ENCODE measurements around the gene FAM171A2.
"Not testable (repeated sequence)": the region's sequence is repeated elsewhere in the genome, so short reads cannot be mapped to it uniquely, and the experiment has no call there.

The FAM171A2 gene

DNA sequence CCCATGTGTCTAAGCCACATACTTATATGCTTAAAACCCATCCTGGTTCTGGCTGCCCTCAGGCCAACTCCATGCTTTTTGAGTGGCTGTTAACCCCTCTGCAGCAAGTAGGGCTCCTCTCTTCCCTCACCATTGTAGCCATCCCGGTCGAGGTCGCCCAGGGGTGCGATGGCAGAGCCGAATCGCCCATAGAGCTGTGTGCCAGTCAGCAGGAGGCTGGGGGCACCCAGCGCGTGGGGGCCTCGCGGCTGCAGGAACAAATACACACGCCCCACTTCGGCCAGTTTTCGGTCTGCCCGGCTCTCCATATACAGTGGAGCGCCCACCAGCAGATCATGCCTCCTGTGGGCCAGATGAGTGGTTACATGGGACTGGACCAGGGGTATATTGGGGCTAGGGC is 19.7 kb upstream of the FAM171A2 start:
- no peak for DNase-seq

DNA sequence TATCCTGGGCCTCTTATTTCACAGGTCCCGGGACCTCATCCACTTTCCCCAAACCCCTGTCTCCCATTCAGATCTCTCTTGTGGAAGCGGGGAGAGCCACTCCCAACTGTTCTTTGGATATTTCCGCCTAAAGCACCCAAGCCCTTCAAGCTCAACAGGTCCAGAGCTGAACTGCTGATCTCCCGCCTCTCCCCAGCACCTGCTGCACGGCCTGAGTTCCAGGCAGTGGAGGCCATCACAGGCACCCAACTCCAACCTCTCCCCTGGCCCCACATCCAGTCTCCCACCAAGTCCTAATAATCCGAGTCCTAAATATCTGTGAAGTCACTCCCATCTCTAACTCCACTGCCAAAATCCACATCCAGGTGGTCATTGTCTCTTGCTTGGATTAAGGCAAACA is 19.3 kb upstream of the FAM171A2 start:
- no peak for DNase-seq

DNA sequence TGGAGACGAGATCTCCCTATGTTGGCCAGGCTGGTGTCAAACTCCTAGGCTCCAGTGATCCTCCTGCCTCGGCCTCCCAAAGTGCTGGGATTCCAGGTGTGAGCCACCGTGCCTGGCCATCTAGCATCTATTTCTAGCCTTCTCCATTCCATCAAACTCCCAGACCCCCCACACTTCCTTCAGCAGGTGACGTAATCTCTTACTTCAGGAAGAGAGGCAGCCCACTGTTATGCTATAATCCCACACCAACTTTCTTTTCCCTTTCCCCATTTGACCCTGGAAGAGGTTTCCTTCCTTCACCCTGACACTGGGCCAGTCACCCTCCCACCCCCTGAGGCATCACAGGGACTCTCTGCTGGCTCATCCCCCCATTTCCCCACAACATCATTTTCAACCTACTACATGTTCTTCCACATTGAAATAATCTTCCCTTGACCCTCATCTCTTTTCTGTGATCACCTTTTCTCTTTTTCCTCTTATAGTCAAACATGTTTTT is 18.2 kb upstream of the FAM171A2 start:
- DNase-seq, result no peak

DNA sequence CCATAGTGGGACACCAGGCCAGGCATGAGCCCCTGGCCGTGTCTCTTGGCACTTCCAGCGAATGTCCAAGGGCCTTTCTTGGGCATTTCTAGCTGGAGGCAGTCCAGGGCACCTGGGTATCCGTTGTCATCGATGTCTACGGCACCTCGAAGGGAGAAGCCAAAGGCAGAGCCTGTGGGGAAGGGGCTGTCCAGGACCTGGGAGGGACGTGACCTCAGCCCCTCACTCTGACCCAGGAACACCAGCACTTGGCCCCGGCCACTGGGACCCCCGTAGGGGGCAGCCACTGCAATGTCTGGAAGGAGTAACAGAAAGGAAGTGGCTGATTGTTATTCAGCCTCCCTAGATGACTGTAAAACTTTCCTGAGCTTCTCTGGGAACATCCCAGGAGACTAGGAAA is 17.1 kb upstream of the FAM171A2 start:
- DNase-seq, result no peak

DNA sequence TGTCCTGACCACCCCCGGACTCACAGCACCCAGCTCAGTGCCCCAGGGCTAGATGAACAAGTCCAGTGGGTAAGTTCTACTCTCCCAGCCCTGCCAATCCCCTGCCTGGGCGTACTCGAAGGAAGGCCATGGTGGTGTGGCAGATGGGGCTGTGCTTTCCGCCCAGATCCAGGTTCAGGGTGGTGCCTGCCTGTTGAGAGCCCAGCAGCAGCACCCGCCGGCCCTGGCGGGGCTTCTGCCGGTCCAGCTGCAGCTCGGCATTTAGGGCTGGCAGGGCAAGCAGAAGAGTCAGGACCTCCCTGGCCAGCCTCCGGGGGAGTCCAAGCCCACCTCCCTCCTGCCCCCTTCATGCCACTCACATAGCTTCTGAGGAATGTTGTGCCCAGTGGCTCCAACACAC is 16.2 kb upstream of the FAM171A2 start:
- DNase-seq, result no peak

DNA sequence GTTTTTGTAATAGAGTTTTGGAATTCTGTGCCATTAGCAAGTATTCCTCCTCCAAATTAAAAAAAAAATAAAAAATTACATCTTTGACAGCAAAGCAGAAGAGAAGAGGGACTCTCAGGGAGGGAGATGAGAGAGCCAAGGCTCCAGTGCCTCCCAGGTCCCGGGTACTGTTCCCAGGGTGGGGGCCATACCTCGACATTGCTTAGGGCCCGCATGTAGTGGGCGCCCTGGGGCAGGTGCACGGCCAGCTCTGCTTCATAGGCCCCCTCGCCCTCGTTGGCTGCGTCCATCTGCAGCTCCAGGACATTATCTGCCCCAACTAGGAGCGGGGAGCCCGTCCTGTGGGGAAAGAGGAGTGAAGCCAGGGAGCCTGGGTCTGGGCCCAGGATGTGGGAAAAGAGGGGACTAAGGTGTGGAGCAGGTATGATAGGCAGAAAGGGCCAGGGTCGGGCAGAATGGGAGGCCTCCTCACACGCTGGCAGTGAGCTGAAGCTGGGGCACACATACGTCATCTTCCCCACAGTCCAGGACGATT is 14.6 kb upstream of the FAM171A2 start:
- no peak for DNase-seq

DNA sequence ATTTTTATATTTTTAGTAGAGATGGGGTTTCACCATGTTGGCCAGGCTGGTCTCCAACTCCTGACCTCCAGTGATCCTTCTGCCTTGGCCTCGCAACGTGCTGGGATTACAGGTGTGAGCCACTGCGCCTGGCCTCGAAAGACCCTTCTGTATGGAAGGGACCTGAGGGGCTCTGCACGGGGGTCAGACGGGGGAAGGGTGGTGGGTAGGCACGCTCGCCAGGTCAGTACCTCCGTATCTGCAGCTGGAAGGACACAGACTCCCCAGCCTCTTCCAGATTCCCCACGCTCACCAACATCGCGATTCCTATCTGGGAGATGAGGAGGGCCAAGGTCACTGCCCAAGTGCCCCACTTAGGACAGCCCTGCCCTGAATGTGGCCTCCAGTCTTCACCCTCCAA is 13.1 kb upstream of the FAM171A2 start:
- DNase-seq, result no peak

DNA sequence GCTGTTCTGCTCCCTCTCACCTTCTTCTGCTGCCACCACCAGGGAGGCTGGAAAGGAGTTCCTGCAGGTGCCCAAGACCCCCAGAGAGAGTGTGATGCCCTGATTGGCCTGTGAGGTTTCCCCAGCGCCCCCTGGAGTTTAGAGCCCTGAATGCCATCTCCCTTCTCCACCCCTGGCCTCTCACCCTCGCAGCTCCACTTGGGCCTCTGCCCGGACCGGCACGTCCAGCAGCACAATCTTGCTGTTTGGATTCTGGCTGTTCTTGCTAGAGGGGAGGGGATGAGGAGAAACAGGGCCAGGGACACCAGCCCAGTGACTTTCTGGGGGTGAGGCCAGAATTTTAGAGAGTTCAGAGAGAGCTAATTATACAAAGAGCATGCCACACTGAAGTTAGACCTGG is 12.5 kb upstream of the FAM171A2 start:
- DNase-seq, result peak in 1 of 2 donors; percentile 33

DNA sequence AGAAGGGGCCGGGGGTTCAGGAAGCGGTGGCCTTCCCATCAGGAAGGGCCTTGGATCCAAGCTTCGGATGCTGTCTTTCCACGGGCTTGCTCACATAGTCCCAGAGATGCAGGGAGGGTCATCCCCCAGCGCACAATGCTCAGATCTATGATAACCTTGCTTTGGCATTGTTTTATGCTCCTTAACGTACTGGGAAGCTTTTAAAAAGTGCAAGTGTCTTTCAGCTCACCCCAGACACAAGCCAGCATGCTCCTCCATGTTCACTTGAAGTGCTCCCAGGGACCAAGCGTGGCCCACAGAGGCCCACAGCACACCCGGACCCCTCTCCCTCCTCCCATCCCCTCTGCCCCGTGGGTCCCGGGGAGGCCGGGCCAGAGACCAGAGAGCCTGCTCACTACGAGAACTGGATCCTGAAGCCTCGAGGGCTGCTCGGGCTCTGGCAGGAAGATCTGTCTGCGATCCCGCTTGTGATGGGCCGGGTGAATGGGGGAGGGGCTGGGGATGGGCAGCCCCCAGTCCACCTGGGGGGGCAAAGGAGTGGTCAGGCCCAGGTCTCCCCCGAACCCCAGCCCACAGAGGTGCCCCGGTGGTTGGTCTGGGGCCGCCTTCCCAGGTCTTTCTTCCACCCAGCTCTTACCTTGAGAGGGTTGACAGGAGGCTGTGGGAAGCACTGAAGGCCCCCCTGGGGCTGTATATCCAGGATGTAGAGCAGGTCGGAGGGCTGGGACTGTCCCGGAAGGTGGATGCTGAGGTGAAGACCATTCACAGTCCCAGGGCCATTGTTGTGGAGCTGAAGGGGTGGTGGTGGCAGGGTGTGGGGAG is 11.8 kb upstream of the FAM171A2 start:
- no peak for DNase-seq

DNA sequence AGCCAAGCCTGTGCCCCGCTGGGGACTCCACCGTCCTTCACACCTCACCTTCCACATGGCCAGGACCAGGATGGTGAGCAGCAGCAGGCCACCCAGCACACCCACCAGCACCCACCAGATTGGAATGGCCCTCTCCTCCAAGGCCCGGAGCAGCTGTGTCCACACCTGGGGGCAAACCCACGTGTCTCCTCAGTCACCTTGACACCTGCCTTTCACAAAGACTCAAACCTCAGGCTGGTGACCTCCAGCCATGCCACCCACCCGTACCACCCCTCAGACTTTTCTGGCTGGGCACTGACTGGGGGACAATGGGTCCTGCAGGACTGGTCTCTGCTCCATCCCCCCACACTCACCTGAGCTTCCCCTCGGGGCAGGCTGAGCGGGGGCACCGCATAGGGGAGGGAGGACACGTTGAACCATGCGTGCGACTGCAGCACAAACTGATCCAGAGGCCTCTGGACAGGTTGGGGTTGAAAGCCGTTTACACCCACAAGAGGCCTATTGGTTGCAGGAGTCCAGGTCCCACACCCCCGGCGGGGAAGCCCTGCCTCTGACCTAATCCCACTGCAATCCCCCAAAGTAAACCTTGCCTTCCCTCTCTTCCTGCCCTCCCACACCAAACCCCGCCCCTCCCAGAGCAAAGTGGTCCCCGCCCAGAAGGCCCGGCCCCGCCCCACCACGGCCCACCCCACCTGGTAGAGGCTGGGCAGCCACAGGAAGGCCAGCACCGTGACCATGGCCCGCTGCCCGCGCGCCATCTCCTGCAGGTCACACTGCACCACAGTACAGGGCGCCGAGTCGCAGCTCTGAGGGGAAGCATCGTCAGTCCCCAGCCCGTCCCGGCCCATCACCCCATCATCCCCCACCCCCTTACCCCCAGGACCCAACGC is 10.9 kb upstream of the FAM171A2 start:
- no peak for DNase-seq

DNA sequence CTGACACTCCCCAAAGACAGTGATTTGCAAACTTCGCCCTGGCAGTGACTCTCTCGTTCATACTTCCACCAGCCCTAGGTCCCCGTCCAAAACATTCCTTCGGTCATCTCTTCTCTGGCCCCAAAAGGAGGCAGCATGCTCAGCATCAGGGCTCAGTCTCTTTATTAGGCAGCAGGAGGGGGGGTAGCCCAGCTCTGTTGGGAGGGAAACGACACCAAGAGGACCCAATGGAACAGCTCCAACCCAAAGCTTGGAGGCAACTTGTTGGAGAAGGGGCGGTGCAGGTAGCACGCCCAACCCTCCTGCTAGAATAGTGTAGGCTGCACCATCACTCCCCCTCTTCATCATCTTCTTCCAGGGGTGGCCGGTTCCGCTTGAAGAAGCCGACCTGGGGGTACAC is 8.4 kb upstream of the FAM171A2 start:
- DNase-seq, result no peak

DNA sequence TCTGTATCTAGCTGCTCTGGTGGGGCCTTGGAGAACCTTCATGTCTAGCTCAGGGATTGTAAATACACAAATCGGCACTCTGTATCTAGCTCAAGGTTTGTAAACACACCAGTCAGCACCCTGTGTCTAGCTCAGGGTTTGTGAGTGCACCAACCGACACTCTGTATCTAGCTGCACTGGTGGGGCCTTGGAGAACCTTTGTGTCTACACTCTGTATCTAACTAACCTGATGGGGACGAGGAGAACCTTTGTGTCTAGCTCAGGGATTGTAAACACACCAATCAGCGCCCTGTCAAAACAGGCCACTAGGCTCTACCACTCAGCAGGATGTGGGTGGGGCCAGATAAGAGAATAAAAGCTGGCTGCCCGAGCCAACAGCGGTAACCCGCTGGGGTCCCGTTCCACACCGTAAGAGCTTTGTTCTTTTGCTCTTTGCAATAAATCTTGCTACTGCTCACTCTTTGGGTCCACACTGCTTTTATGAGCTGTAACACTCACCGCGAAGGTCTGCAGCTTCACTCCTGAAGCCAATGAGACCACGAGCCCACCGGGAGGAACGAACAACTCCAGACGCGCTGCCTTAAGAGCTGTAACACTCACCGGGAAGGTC is 5.9 kb upstream of the FAM171A2 start:
- not testable (repeated sequence) for DNase-seq

DNA sequence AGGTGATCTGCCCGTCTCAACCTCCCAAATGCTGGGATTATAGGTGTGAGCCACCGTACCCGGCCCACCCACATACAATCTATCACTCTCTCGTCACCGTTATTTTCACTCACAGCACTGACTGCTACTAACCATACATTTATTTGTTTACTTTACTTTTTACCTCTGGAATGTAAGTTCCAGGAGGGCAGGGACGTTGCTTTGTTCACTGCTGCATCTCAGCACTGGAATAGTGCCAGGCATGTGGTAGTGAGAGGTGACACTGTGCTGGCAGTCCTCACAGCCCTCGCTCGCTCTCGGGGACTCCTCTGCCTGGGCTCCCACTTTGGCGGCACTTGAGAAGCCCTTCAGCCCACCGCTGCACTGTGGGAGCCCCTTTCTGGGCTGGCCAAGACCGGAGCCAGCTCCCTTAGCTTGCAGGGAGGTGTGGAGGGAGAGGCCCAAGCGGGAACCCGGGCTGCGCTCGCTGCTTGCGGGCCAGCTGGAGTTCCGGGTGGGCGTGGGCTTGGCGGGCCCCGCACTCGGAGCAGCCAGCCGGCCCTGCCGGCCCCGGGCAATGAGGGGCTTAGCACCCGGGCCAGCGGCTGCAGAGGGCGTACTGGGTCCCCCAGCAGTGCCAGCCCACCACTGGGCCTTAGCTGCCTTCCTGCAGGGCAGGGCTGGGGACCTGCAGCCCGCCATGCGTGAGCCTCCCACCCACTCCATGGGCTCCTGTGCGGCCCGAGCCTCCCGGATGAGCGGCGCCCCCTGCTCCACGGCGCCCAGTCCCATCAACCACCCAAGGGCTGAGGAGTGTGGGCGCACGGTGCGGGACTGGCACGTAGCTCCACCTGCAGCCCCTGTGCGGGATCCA is 5.0 kb upstream of the FAM171A2 start:
- not testable (repeated sequence) for DNase-seq

DNA sequence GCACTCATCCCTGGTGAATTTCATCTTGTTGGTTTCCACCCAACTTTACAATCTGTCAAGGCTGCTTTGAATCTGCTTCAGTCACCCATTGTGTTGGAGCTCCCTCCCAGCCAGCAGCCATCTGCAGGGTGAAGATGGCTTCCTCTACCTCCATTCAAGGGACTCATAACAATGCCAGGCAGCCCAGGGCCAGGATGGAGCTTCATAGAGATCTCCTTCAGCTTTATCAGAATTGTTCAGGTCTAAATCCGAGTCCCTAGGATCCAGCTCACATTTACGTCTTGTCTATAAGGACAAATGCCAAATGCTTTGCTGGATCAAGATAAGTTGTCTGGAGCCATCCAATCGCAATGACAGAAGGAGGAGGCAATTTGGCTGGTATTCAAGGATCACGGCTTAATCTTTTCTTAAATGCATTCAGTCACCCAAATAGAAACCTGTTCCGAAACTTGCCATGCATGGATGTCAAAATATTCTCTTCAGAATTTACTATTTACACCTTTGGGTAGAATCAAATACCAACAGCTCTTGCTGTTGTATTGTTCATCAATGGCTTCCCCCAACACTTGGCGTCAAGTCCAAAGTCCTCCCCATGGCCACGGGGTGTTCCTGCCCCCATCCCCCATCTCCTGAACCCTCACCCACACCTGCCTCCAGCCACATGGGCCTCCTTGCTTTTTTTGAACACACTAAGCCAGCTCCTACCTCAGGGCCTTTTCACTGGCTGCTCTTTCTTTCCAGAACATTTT is 3.8 kb upstream of the FAM171A2 start:
- no peak for DNase-seq

DNA sequence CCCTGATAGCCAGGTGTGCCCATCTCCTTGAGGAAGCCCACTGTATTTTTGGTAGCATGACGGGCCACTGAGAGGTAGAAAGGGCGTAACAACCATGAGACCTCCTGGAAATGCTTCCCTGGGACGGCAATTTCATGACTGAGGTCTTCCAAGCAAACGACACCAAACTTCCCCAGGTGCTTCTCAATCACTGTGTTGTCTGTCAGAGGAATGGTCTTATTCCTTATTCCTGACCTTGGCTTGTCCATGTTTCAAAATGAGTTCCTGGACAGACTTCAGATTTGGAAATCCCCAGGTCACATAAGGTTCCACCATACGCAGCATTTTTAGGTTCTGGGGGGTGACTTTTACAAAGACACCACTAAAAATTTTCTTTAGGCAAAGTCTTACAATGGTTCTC is 1.4 kb upstream of the FAM171A2 start:
- DNase-seq, result not testable (repeated sequence)

DNA sequence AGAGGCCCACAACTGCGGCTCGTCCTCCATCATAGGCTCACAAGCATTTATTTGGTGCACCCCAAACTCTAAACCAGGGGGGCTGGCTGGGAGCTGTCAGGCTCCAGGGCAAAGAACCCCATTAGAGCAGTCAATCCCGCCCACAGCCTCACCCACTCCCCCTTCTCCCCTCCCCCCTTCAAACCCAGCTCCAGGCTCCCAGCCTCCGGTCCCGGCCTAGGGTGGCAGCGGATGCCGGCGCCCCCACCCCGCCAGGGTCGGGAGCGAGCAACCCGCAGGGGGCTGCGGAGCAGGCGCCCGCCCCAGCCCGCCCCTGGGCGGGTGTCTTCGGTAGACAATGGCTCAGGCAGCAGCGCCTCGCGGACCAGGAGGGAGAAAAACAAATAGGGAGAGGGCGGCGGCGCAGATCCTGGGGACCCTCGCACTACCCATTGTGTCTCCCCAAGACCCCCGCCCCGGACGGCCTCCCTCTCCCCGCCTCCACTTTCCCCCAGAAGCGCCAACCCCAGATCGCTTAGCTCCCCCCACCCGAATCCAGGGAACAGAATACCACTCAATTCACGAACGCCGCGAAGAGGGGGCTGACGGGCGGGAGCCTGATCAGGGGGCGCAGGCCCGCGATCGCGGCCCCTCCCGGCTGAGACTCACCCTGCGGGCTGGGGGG is 572 bp downstream of the FAM171A2 start:
- DNase-seq, result no peak

DNA sequence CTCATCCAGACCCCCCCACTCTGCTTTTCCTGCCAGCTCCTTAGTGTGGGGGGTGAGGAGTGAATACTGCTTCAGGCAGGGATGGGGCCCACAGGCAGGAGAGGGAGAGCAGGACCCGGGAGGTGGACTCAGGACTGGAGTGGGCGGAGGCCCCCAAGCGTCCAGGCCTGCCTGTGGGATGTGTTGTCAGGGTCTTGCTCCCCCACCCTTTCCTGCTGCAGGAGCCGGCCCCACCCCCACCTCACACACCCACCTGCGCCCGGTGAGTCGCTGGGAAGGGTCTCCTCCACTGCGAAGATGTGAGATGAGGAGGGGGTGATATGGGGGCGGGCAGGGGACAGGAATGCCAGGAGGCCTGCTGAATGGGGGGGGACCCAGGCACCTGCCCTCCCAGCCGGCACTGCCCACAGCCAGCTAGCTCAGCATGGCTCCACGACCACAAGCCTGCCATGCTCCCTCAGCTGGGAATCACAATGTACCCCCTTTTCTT is 1.1 kb downstream of the FAM171A2 start:
- no peak for DNase-seq

DNA sequence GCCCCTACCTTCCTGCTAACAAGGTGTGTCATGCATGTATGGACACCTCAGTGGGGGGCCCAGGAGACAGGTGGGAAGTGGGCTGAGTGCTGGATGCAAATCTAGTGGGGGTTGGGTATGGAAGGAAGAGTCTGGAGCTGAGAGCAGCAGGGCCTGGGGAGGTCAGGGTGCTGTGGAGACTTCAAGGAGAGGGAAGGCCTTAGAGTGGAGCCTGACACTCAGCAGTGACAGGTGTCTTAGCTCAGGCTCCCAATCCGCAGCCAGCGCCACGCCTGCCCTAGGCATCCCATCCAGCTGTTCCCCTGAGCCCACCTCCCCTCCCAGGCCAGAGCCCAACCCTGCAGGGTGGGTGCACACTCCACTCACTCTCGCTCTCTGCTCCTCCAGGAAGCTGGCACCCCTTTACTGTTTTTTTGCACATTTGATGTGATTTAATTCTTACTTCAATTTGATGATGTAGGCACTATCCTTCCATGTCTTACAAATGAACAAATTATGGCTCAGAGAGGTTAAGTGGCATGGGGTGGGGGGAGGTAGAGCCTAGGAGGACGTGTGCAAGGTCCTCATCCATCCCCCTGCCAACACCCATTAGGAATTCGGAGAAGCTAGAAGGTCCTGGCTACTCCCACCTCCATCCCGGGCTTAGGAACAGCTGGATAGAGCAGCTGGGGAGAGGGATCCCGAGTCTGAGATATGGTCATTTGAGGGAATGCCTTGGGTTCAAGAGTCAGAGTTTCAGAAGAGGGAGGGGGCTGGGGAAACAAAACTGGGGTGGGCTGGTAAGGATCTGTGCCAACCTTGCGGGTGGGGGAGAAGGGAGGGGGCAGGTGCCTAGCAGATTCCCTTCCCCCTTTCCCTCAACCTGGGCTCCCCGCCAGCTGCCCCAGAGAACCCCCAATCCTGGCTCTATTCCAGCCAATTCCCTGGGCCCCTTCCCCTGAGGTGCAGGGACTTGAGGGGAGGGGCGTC is 2.1 kb downstream of the FAM171A2 start:
- DNase-seq, result no peak

DNA sequence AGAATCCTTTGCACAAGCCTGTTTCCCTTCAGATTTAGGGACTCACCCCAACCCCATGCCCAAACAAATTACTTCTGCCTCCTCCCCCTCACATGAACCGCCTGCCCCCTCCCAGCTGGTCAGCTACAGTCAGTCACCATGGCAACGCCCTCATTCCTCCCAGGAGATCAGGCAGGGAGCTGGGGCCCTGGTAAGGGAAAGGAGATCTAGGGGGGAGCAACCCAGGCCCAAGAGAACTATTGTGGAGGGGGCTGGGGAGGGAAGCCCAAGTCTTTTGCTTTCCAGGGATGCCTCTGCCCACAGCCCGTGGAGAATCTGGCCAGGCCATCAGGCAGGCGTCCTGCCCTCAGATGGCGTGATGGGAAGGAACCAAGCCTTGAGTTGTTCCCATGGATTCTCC is 2.8 kb downstream of the FAM171A2 start:
- no peak for DNase-seq

All from stimulated activated CD4-positive, alpha-beta T cell treated with anti-CD3 and anti-CD28 coated beads, Interleukin-2, amount 100 ng/mL, for 24 hours (primary cell).